HepG2 (cell line): ENCODE measurements around the gene KLHL36. TPM values are rescaled to one million over a fixed set of nuclear protein-coding genes. Genes with fewer than 3 reads are reported as not detected.

Experiments
- DNMT1 ChIP-seq: sonication (generic); formaldehyde crosslinking; IDR thresholded peaks from 2 replicates; pipeline ENCODE4 v1.5.1; 2020; ENCODE audit warnings: mild to moderate bottlenecking, missing genetic modification reagents
- HMG20A ChIP-seq: IDR thresholded peaks from 2 replicates; pipeline ENCODE4 v1.6.1; 2016; ENCODE audit warnings: borderline replicate concordance
- HOXA7 ChIP-seq: sonication (generic); formaldehyde crosslinking; IDR thresholded peaks from 2 replicates; pipeline ENCODE4 v1.8.1; 2022; ENCODE audit warnings: mild to moderate bottlenecking, missing genetic modification reagents, moderate library complexity
- ISL2 ChIP-seq: sonication (generic); formaldehyde crosslinking; IDR thresholded peaks from 2 replicates; pipeline ENCODE4 v1.5.0; 2020; ENCODE audit warnings: missing genetic modification reagents
- MAFF ChIP-seq: IDR thresholded peaks from 2 replicates; pipeline ENCODE4 v1.6.1; 2011; ENCODE audit warnings: low read depth, low read length, improper control_type of control experiment
- NR2F2 ChIP-seq: IDR thresholded peaks from 2 replicates; pipeline ENCODE4 v1.6.1; 2012; ENCODE audit warnings: low read depth, inconsistent platforms, borderline replicate concordance
- XRCC5 ChIP-seq: fragments of 200-400 bp; formaldehyde crosslinking; optimal IDR thresholded peaks from 2 replicates; pipeline ENCODE3; 2017; ENCODE audit warnings: mild to moderate bottlenecking, low read length
- ZNF20 ChIP-seq: sonication (generic); formaldehyde crosslinking; IDR thresholded peaks from 2 replicates; pipeline ENCODE4 v1.4.0; 2020; ENCODE audit warnings: mild to moderate bottlenecking, moderate library complexity, missing genetic modification reagents
- ZNF224 ChIP-seq: sonication (generic); formaldehyde crosslinking; IDR thresholded peaks from 2 replicates; pipeline ENCODE4 v1.5.0; 2020; ENCODE audit warnings: mild to moderate bottlenecking, missing genetic modification reagents
- ZNF557 ChIP-seq: sonication (generic); formaldehyde crosslinking; IDR thresholded peaks from 2 replicates; pipeline ENCODE4 v1.4.0; 2020; ENCODE audit warnings: missing genetic modification reagents
- ZNF772 ChIP-seq: sonication (generic); formaldehyde crosslinking; IDR thresholded peaks from 2 replicates; pipeline ENCODE4 v1.5.0; 2020; ENCODE audit warnings: mild to moderate bottlenecking, missing genetic modification reagents
- ZNF776 ChIP-seq: sonication (generic); formaldehyde crosslinking; IDR thresholded peaks from 2 replicates; pipeline ENCODE4 v1.4.0; 2020; ENCODE audit warnings: mild to moderate bottlenecking, missing genetic modification reagents
- polyA plus RNA-seq, 8 experiments: library from polyadenylated mRNA; depleted of rRNA in 3 of 8; stranded (reverse) in 7 of 8; unstranded in 1 of 8; fragments of >200 nt; fragmentation: Illumina TruSeq in 4 of 8; extraction: Trizol in 4 of 8; gene quantifications; 2 replicates each; pipeline versions ENCODE4 v1.2.1 to v1.2.3, GENCODE V29; 2011 to 2016; ENCODE audit warnings: low read depth in 4 of 8, missing spikeins in 1 of 8, mixed read lengths in 1 of 8; ENCODE audit not compliant: insufficient read depth in 1 of 8
- total RNA-seq, 5 experiments: library from RNA; depleted of rRNA; stranded (reverse); fragments of >200 nt; fragmentation: Illumina TruSeq; extraction: Trizol; gene quantifications; 2 replicates each; pipeline ENCODE4 v1.2.3, GENCODE V29; 2016; ENCODE audit warnings: low read depth in 1 of 5
- TF ChIP-seq, protein P1 (sequence below): fragments of 450-650 bp; IDR thresholded peaks from 2 replicates; pipeline ENCODE4 v1.6.1; 2017
- TF ChIP-seq, protein P2 (sequence below): sonication (generic); formaldehyde crosslinking; IDR thresholded peaks from one replicate; pipeline ENCODE4 v1.5.1; 2020; ENCODE audit warnings: mild to moderate bottlenecking, missing genetic modification reagents; ENCODE audit errors: not compliant biosample characterization
- TF ChIP-seq, protein P3 (sequence below): sonication (generic); formaldehyde crosslinking; IDR thresholded peaks from 2 replicates; pipeline ENCODE4 v1.9.0; 2022; ENCODE audit warnings: low read depth, missing genetic modification reagents
- TF ChIP-seq, protein P4 (sequence below): sonication (generic); formaldehyde crosslinking; IDR thresholded peaks from 2 replicates; pipeline ENCODE4 v1.4.0; 2020; ENCODE audit warnings: missing genetic modification reagents, borderline replicate concordance

The KLHL36 gene
- total and polyA plus RNA-seq, 2 of the 13 experiments (the other 11 are each of a cell fraction or from before 2014, with no cell fraction given): 24.3 to 26.0 TPM

DNA sequence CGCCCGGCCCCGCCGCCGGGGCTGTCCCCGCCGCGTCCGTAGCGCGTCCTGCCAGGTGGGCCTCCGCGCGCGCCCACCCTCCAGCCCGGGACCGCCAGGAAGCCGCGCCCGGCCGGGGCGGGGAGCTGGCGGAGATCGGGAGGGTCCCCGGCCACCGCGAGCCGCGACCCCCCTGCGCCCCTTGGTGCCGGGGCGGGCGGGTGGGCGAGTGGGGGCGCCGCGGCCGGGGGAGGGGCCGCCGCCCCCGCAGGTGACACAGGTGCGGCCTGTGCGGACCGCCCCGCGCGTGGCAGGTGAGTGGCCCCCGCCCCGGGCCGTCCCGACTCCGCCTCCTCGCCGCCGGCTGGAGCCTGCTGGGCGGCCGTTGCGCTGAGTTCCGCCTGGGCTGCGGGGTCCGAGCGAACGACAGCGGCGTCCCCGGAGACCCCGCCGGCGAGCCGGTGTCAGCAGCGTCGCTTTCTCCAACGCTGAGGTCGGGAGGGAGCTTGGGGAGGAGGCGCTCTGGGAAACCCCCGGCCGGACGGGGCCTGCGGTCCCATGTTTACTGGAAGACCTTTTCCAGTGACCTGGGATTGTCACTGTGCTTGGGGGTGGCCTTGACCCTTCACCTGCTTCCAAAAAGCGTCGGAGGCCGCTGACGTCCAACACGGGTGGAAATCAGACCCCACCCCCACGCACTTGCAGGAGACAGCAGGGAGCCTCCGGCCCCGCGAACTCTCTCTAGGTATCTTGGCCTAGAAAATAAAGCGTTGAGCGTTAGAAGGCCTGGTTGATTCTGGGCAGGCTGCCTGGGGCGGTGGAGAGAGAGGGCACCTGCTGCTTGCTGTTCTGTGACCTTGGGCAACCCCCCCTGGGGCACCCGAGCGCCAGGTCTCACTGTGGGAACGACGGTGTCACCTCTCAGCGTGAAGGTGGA is 542 bp downstream of the KLHL36 start (continued):
- TF ChIP-seq ISL2 (CRISPR knock-in tag) (0 out of 2 replicates have a peak, but pooled peaks have one; percentile 22), ZNF224 (CRISPR knock-in tag) (0 out of 2 replicates have a peak, but pooled peaks have one; percentile 78), ZNF772 (CRISPR knock-in tag) (peak; percentile 68; the same call in 1 of the 2 replicates), ZNF557 (CRISPR knock-in tag) (0 out of 2 replicates have a peak, but pooled peaks have one; percentile 25), MAFF (no peak), XRCC5 (peak; percentile 63), HOXA7 (CRISPR knock-in tag) (no peak), HMG20A (peak; percentile 17; the same call in 1 of the 2 replicates), DNMT1 (peak; percentile 68; the same call in 1 of the 2 replicates), ZNF776 (CRISPR knock-in tag) (peak; percentile 4; the same call in 1 of the 2 replicates), ZNF20 (CRISPR knock-in tag) (no peak), NR2F2 (peak; percentile 48; the same call in 1 of the 2 replicates)
- TF ChIP-seq, protein P1, sequence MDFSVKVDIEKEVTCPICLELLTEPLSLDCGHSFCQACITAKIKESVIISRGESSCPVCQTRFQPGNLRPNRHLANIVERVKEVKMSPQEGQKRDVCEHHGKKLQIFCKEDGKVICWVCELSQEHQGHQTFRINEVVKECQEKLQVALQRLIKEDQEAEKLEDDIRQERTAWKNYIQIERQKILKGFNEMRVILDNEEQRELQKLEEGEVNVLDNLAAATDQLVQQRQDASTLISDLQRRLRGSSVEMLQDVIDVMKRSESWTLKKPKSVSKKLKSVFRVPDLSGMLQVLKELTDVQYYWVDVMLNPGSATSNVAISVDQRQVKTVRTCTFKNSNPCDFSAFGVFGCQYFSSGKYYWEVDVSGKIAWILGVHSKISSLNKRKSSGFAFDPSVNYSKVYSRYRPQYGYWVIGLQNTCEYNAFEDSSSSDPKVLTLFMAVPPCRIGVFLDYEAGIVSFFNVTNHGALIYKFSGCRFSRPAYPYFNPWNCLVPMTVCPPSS: no peak
- TF ChIP-seq, protein P2, sequence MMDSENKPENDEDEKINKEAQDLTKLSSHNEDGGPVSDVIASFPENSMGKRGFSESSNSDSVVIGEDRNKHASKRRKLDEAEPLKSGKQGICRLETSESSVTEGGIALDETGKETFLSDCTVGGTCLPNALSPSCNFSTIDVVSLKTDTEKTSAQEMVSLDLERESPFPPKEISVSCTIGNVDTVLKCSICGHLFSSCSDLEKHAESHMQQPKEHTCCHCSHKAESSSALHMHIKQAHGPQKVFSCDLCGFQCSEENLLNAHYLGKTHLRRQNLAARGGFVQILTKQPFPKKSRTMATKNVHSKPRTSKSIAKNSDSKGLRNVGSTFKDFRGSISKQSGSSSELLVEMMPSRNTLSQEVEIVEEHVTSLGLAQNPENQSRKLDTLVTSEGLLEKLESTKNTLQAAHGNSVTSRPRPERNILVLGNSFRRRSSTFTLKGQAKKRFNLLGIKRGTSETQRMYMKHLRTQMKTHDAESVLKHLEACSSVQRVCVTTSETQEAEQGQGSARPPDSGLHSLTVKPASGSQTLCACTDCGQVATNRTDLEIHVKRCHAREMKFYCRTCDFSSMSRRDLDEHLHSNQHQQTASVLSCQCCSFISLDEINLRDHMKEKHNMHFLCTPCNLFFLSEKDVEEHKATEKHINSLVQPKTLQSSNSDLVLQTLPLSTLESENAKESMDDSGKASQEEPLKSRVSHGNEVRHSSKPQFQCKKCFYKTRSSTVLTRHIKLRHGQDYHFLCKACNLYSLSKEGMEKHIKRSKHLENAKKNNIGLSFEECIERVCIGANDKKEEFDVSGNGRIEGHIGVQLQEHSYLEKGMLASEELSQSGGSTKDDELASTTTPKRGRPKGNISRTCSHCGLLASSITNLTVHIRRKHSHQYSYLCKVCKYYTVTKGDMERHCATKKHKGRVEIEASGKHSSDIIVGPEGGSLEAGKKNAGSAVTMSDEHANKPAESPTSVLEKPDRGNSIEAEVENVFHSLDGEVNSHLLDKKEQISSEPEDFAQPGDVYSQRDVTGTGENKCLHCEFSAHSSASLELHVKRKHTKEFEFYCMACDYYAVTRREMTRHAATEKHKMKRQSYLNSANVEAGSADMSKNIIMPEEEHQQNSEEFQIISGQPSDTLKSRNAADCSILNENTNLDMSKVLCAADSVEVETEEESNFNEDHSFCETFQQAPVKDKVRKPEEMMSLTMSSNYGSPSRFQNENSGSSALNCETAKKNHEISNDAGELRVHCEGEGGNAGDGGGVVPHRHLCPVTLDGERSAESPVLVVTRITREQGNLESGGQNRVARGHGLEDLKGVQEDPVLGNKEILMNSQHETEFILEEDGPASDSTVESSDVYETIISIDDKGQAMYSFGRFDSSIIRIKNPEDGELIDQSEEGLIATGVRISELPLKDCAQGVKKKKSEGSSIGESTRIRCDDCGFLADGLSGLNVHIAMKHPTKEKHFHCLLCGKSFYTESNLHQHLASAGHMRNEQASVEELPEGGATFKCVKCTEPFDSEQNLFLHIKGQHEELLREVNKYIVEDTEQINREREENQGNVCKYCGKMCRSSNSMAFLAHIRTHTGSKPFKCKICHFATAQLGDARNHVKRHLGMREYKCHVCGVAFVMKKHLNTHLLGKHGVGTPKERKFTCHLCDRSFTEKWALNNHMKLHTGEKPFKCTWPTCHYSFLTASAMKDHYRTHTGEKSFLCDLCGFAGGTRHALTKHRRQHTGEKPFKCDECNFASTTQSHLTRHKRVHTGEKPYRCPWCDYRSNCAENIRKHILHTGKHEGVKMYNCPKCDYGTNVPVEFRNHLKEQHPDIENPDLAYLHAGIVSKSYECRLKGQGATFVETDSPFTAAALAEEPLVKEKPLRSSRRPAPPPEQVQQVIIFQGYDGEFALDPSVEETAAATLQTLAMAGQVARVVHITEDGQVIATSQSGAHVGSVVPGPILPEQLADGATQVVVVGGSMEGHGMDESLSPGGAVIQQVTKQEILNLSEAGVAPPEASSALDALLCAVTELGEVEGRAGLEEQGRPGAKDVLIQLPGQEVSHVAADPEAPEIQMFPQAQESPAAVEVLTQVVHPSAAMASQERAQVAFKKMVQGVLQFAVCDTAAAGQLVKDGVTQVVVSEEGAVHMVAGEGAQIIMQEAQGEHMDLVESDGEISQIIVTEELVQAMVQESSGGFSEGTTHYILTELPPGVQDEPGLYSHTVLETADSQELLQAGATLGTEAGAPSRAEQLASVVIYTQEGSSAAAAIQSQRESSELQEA (CRISPR knock-in tag): peak; percentile 57
- TF ChIP-seq, protein P3, sequence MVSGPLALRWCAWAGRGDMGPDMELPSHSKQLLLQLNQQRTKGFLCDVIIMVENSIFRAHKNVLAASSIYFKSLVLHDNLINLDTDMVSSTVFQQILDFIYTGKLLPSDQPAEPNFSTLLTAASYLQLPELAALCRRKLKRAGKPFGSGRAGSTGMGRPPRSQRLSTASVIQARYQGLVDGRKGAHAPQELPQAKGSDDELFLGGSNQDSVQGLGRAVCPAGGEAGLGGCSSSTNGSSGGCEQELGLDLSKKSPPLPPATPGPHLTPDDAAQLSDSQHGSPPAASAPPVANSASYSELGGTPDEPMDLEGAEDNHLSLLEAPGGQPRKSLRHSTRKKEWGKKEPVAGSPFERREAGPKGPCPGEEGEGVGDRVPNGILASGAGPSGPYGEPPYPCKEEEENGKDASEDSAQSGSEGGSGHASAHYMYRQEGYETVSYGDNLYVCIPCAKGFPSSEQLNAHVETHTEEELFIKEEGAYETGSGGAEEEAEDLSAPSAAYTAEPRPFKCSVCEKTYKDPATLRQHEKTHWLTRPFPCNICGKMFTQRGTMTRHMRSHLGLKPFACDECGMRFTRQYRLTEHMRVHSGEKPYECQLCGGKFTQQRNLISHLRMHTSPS (CRISPR knock-in tag): no peak
- TF ChIP-seq, protein P4, sequence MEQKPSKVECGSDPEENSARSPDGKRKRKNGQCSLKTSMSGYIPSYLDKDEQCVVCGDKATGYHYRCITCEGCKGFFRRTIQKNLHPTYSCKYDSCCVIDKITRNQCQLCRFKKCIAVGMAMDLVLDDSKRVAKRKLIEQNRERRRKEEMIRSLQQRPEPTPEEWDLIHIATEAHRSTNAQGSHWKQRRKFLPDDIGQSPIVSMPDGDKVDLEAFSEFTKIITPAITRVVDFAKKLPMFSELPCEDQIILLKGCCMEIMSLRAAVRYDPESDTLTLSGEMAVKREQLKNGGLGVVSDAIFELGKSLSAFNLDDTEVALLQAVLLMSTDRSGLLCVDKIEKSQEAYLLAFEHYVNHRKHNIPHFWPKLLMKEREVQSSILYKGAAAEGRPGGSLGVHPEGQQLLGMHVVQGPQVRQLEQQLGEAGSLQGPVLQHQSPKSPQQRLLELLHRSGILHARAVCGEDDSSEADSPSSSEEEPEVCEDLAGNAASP: peak; percentile 58; the same call in 1 of the 2 replicates
